IMR-90 (cell line): ENCODE measurements around the gene PRKCE. TPM values are rescaled to one million over a fixed set of nuclear protein-coding genes. Genes with fewer than 3 reads are reported as not detected.

Experiments
- ATAC-seq: fragments of 200-7000 bp; cut with Tn5 transposase; 2 replicates; pipeline ENCODE4 v1.9.1; 2020; ENCODE audit warnings: low read depth, mild to moderate bottlenecking, moderate library complexity
- BruUV-seq: library from RNA; stranded (reverse); fragments of 400-500 nt; replicated peaks from 2 replicates; lab custom pipeline; 2021; lab: Mats Ljungman, UMichigan
- CTCF ChIA-PET: fragments of 300-600 bp; formaldehyde crosslinking; extraction: SDS; loops from one replicate; lab custom pipeline; 2021; ENCODE audit warnings: antibody characterized with exemption; lab: Yijun Ruan, JAX
- POLR2A ChIA-PET: fragments of 300-600 bp; sonication (Branson Sonifier 250); formaldehyde crosslinking; loops from one replicate; lab custom pipeline; 2022; ENCODE audit warnings: antibody characterized with exemption; ENCODE audit not compliant: unreplicated experiment; lab: Charles Lee
- DNase-seq: peaks from one replicate; pipeline ENCODE4 v3.0.0; 2013
- H2AFZ ChIP-seq: replicated peaks from 2 replicates; pipeline ENCODE3; 2013; ENCODE audit warnings: low read length, mild to moderate bottlenecking; ENCODE audit not compliant: poor library complexity
- H2AK5ac ChIP-seq: 2 replicates; pipeline ENCODE4 v1.6.1; 2013; ENCODE audit warnings: low read depth, low read length, inconsistent platforms
- H2AK9ac ChIP-seq: replicated peaks from 2 replicates; pipeline ENCODE3; 2013; ENCODE audit warnings: mild to moderate bottlenecking, low read depth, low read length, moderate library complexity; ENCODE audit not compliant: poor library complexity
- H2BK120ac ChIP-seq: 2 replicates; pipeline ENCODE4 v1.6.1; 2013; ENCODE audit warnings: low read depth, low read length, inconsistent platforms
- H2BK15ac ChIP-seq: 3 replicates; pipeline ENCODE4 v1.6.1; 2013; ENCODE audit warnings: low read depth, low read length, inconsistent platforms
- H2BK20ac ChIP-seq: 2 replicates; pipeline ENCODE4 v1.6.1; 2013; ENCODE audit warnings: low read depth, mild to moderate bottlenecking, inconsistent platforms, low read length, moderate library complexity
- H2BK5ac ChIP-seq: 2 replicates; pipeline ENCODE4 v1.6.1; 2013; ENCODE audit warnings: mild to moderate bottlenecking, low read depth, low read length, inconsistent platforms; ENCODE audit not compliant: poor library complexity, severe bottlenecking
- H3K14ac ChIP-seq: replicated peaks from 2 replicates; pipeline ENCODE4 v1.6.1; 2013; ENCODE audit warnings: low read depth, low read length, inconsistent platforms
- H3K18ac ChIP-seq: 2 replicates; pipeline ENCODE4 v1.6.1; 2013; ENCODE audit warnings: low read depth, low read length, control low read depth
- H3K23ac ChIP-seq: 2 replicates; pipeline ENCODE4 v1.6.1; 2013; ENCODE audit warnings: low read depth, low read length, inconsistent platforms
- H3K27ac ChIP-seq: 2 replicates; pipeline ENCODE4 v1.5.1; 2013; ENCODE audit warnings: mild to moderate bottlenecking, control low read depth, low read length; ENCODE audit not compliant: insufficient read depth
- H3K27me3 ChIP-seq: 2 replicates; pipeline ENCODE4 v1.6.1; 2013; ENCODE audit warnings: low read length; ENCODE audit not compliant: control insufficient read depth, insufficient read depth
- H3K36me3 ChIP-seq: 2 replicates; pipeline ENCODE4 v1.6.1; 2013; ENCODE audit warnings: low read length, mixed read lengths; ENCODE audit not compliant: control insufficient read depth, insufficient read depth
- H3K4ac ChIP-seq: 2 replicates; pipeline ENCODE4 v1.6.1; 2013; ENCODE audit warnings: low read depth, low read length, inconsistent platforms
- H3K4me1 ChIP-seq: 2 replicates; pipeline ENCODE4 v1.6.1; 2013; ENCODE audit warnings: low read length, mixed read lengths; ENCODE audit not compliant: control insufficient read depth, insufficient read depth
- H3K4me2 ChIP-seq: 2 replicates; pipeline ENCODE4 v1.6.1; 2013; ENCODE audit warnings: low read depth, mild to moderate bottlenecking, control low read depth, low read length, moderate library complexity
- H3K4me3 ChIP-seq: 2 replicates; pipeline ENCODE4 v1.5.1; 2013; ENCODE audit warnings: low read depth, mild to moderate bottlenecking, control low read depth, low read length, moderate library complexity; ENCODE audit not compliant: insufficient read depth
- H3K56ac ChIP-seq: 2 replicates; pipeline ENCODE4 v1.6.1; 2013; ENCODE audit warnings: low read length, inconsistent platforms; ENCODE audit not compliant: insufficient read depth; ENCODE audit errors: extremely low read depth
- H3K79me1 ChIP-seq, 2 experiments: 2 replicates each; pipeline ENCODE4 v1.6.1; 2013; ENCODE audit warnings: low read length in 2 of 2, inconsistent platforms in 1 of 2, low read depth in 1 of 2
- H3K9ac ChIP-seq: 2 replicates; pipeline ENCODE4 v1.6.1; 2013; ENCODE audit warnings: low read depth, low read length, control low read depth
- H3K9me1 ChIP-seq: 2 replicates; pipeline ENCODE4 v1.6.1; 2013; ENCODE audit warnings: low read length, inconsistent platforms; ENCODE audit not compliant: insufficient read depth
- H3K9me3 ChIP-seq: 2 replicates; pipeline ENCODE4 v1.6.1; 2013; ENCODE audit warnings: low read length; ENCODE audit not compliant: control insufficient read depth, insufficient read depth
- H4K20me1 ChIP-seq: 2 replicates; pipeline ENCODE4 v1.6.1; 2013; ENCODE audit warnings: low read length, inconsistent platforms; ENCODE audit not compliant: insufficient read depth
- H4K5ac ChIP-seq: 2 replicates; pipeline ENCODE4 v1.6.1; 2013; ENCODE audit warnings: mild to moderate bottlenecking, low read depth, low read length, control low read depth
- H4K8ac ChIP-seq, 2 experiments: 2 replicates each; pipeline ENCODE4 v1.6.1; 2013; ENCODE audit warnings: low read depth in 2 of 2, low read length in 2 of 2, control low read depth in 1 of 2, inconsistent platforms in 1 of 2
- H4K91ac ChIP-seq: 2 replicates; pipeline ENCODE4 v1.6.1; 2013; ENCODE audit warnings: low read depth, low read length, inconsistent platforms; ENCODE audit not compliant: insufficient read depth
- FOS ChIP-seq: fragments of 150-350 bp; IDR thresholded peaks from 2 replicates; pipeline ENCODE4 v1.6.1; 2016; ENCODE audit warnings: low read depth, low read length
- MAFK ChIP-seq: IDR thresholded peaks from 2 replicates; pipeline ENCODE4 v1.6.1; 2012; ENCODE audit warnings: low read depth, low read length, improper control_type of control experiment
- MAZ ChIP-seq: IDR thresholded peaks from 2 replicates; pipeline ENCODE4 v1.6.1; 2012; ENCODE audit warnings: low read depth, mild to moderate bottlenecking, low read length, improper control_type of control experiment, moderate library complexity, borderline replicate concordance
- MXI1 ChIP-seq: IDR thresholded peaks from 2 replicates; pipeline ENCODE4 v1.6.1; 2012; ENCODE audit warnings: low read depth, mild to moderate bottlenecking, low read length, moderate library complexity, borderline replicate concordance
- RAD21 ChIP-seq: IDR thresholded peaks from 2 replicates; pipeline ENCODE4 v1.6.1; 2012; ENCODE audit warnings: low read length, improper control_type of control experiment
- WGBS, 2 experiments: methylation state at CpG; one replicate each; pipeline versions ENCODE4 v1.1.5 to v1.1.7; 2013; ENCODE audit warnings: missing lambda C conversion rate in 2 of 2; ENCODE audit not compliant: insufficient read length in 1 of 2; ENCODE audit errors: extremely low coverage in 2 of 2; 5-methylcytosine and 5-hydroxymethylcytosine counted together
- dilution Hi-C: fragments of 300-500 bp; cut with HindIII; formaldehyde crosslinking; loops from one replicate; pipeline ENCODE4 v1.14.3; 2018; ENCODE audit warnings: low sequenced_read_pairs; ENCODE audit not compliant: unreplicated experiment
- in situ Hi-C: fragments of 300-500 bp; cut with MboI; formaldehyde crosslinking; loops from 3 replicates; pipeline ENCODE4 v1.14.3; 2019; ENCODE audit warnings: low sequenced_read_pairs, inconsistent platforms, mixed read lengths
- intact Hi-C: fragments of 100-400 bp; cut with micrococcal nuclease; formaldehyde crosslinking; loops from 2 replicates; pipeline ENCODE4 v1.10.0; 2022
- polyA plus RNA-seq, 3 experiments: library from polyadenylated mRNA; depleted of rRNA; stranded (reverse); fragments of >200 nt; gene quantifications; 2 replicates each; pipeline ENCODE4 v1.2.3, GENCODE V29; 2012; ENCODE audit warnings: low replicate concordance in 1 of 3
- total RNA-seq: library from RNA; depleted of rRNA; stranded (reverse); fragments of >200 nt; gene quantifications from 2 replicates; pipeline ENCODE4 v1.2.3, GENCODE V29; 2012
- TF ChIP-seq, protein P1 (sequence below): fragments of 150-350 bp; IDR thresholded peaks from 2 replicates; pipeline ENCODE4 v1.6.1; 2016; ENCODE audit warnings: low read depth, mild to moderate bottlenecking, low read length, moderate library complexity, borderline replicate concordance

The PRKCE gene
- total and polyA plus RNA-seq, 2 of the 4 experiments (the other 2 are of a cell fraction), result 8.1 to 32.4 TPM

DNA sequence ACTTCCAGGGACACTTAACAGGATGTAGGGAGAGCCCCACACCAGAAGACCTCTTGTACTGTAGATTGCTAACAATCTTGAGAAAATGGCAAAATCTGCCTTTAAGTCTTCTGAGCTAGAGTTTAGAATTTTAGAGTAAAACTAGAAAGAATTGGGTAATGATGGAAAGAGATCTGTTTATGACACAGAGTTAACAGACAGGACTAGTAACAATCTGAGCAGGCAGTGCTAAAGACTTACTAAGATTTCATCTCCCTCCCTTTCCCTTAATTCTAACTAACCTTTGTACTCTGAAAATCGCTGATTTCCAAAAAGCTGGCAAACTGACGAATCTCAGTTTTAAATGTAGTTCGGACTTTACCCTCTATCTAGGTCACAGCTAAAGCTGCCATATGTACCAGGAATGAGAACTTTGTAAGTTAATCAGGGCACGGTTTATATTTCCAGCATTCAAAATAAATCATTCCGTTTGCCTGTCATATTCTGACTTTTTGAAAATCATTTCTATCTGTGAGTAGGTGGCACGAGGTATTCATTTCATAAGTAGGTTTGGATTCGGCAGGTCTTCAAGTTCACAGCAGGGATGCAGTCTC lies 389.2 kb downstream of the PRKCE start (continued):
- TF ChIP-seq MAFK, result no peak

DNA sequence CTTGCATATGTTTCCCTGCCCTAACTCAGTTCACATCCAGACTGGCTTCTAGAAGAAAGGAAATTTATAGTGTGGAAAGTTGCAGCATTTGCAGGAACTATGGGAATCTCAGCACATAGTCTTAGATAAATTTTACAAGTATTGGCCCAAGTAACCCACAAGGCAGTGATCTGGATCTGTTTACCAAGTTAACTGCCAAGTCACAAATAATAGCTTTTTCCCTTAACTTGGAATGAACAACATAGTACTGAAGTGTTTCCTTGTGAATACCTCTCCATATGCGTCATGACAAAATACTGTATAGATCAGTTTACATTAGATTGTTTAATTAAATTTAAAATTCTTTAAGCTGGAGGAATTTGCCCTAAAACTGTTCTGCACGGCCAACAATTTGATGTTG lies 390.0 kb downstream of the PRKCE start:
- Histone ChIP-seq H3K9me3 (no peaks in the 10 kb centered on the region), H2BK5ac (peak overlapping the region; percentile 33), H4K91ac (no peak overlapping the region), H2AFZ (no peak overlapping the region), H3K79me1 (peaks cover 3 to 8% of the 10 kb centered on the region in 2 experiments; a peak in 3 of 4 replicates), H3K4me2 (peak overlapping the region; percentile 17; the same call in 1 of the 2 replicates), H3K23ac (no peak overlapping the region), H2BK20ac (no peak overlapping the region), H3K9me1 (peaks cover 9% of the 10 kb centered on the region; the same call in 1 of the 2 replicates), H3K9ac (no peak overlapping the region), H3K56ac (no peak overlapping the region), H3K27me3 (no peaks in the 10 kb centered on the region), H4K5ac (no peak overlapping the region), H3K14ac (no peak overlapping the region), H3K18ac (peak overlapping the region; percentile 24; the same call in 1 of the 2 replicates), H3K4me1 (peaks cover 9% of the 10 kb centered on the region), H4K20me1 (no peaks in the 10 kb centered on the region), H2BK120ac (no peak overlapping the region), H3K4ac (no peak overlapping the region), H2AK5ac (no peak overlapping the region), H4K8ac (no peak overlapping the region), H2AK9ac (no peak overlapping the region), H3K4me3 (no peak overlapping the region), H3K36me3 (no peaks in the 10 kb centered on the region), H2BK15ac (no peak overlapping the region), H3K27ac (peak overlapping the region; percentile 5; the same call in 1 of the 2 replicates)
- intact Hi-C loops (no loop called here), dilution Hi-C loops (no loop called here), in situ Hi-C loops (no loop called here)
- DNase-seq (peak; percentile 51), ATAC-seq (peak; percentile 82)
- BruUV-seq, result no TSS peak
- TF ChIP-seq FOS, result no peak
- TF ChIP-seq RAD21, result no peak
- TF ChIP-seq, protein P1, sequence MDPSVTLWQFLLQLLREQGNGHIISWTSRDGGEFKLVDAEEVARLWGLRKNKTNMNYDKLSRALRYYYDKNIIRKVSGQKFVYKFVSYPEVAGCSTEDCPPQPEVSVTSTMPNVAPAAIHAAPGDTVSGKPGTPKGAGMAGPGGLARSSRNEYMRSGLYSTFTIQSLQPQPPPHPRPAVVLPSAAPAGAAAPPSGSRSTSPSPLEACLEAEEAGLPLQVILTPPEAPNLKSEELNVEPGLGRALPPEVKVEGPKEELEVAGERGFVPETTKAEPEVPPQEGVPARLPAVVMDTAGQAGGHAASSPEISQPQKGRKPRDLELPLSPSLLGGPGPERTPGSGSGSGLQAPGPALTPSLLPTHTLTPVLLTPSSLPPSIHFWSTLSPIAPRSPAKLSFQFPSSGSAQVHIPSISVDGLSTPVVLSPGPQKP, result no peak
- no peak for TF ChIP-seq MAZ
- no peak for TF ChIP-seq MXI1
- ChIA-PET CTCF (interaction anchor here (2.0 kb wide), 1 partner anchor 22 kb away, joined by 6 read pairs; no protein-coding TSS in a partner anchor), POLR2A (no interaction called here)
- no CpG with 5 or more reads among the region's 2 CpGs for WGBS, 2 experiments
